DOHH2 (cell line): Measurements from ENCODE around the gene BMPER.

Source experiments
- EZH2phosphoT487 ChIP-seq: fragments of 200-600 bp; sonication (generic); IDR thresholded peaks from 2 replicates; pipeline ENCODE4 v1.6.1; 2017; ENCODE audit warnings: borderline replicate concordance, mild to moderate bottlenecking, antibody characterized with exemption, low read length, moderate library complexity, mixed read lengths
- TF ChIP-seq, protein P1 (sequence below): fragments of 200-600 bp; sonication (generic); IDR thresholded peaks from one replicate; pipeline ENCODE4 v1.5.1; 2014; ENCODE audit warnings: antibody characterized with exemption, mild to moderate bottlenecking, low read depth, low read length; ENCODE audit not compliant: poor library complexity, severe bottlenecking

DNA sequence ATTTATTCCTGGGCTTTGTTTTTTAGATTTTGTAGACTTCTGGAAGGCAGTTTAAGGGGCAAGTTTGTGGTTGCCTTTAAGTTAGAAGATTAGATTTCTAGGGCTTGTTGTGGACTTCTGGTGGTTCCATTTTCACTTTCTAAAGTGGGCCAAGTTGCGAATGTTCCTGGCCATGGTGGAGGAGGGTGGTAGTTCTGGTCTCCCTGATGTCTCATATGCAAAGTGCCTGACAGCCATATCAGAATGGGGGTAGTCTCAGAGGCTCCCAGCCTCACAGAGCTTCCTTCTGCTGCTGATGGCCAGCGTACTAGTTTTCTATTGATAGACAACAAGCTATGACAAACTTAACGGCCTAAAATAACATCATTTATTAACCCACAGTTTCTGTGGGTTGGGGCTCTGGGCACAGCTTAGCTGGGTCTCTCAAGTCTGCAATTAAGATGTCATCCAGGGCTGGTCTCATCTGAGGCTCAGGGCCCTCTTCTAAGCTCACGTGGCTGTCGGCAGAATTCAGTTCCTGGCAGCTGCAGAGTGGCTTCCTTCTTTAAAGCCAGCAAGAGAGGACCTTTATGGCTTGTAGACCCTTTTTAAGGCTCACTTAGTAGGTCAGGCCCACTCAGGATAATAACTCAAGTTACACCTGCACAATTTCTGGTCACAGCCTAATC lies 44.8 kb downstream of the BMPER start:
- TF ChIP-seq, protein P1, sequence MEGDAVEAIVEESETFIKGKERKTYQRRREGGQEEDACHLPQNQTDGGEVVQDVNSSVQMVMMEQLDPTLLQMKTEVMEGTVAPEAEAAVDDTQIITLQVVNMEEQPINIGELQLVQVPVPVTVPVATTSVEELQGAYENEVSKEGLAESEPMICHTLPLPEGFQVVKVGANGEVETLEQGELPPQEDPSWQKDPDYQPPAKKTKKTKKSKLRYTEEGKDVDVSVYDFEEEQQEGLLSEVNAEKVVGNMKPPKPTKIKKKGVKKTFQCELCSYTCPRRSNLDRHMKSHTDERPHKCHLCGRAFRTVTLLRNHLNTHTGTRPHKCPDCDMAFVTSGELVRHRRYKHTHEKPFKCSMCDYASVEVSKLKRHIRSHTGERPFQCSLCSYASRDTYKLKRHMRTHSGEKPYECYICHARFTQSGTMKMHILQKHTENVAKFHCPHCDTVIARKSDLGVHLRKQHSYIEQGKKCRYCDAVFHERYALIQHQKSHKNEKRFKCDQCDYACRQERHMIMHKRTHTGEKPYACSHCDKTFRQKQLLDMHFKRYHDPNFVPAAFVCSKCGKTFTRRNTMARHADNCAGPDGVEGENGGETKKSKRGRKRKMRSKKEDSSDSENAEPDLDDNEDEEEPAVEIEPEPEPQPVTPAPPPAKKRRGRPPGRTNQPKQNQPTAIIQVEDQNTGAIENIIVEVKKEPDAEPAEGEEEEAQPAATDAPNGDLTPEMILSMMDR = no peak
- TF ChIP-seq EZH2phosphoT487 = no peak
